ENCODE data around the gene RHBDL3. TPM values are rescaled to one million over a fixed set of nuclear protein-coding genes. Genes with fewer than 3 reads are reported as not detected.

RHBDL3 gene
- total RNA-seq, 1 experiment from 2014 or later, result not detected

GRCh38 chr17:32256701-32257019 lies 9.0 kb upstream of the RHBDL3 start:
- Histone ChIP-seq H3K27ac (no peak overlapping the region), H3K4me2 (no peak overlapping the region), H3F3A (ENCODE audit: insufficient read depth, low read depth) (no peaks in the 10 kb centered on the region), H3K4me1 (replicated peaks; ENCODE audit: insufficient read depth) (no peaks in the 10 kb centered on the region), H3K79me2 (ENCODE audit: low read depth) (no peaks in the 10 kb centered on the region), H3K9me2 (ENCODE audit: insufficient read depth) (no peaks in the 10 kb centered on the region), H3K4me3 (no peak overlapping the region), H3K36me3 (ENCODE audit: low read depth) (no peaks in the 10 kb centered on the region), H2AFZ (no peak overlapping the region), H4K20me1 (ENCODE audit: insufficient read depth) (no peaks in the 10 kb centered on the region), H3K9me3 (ENCODE audit: insufficient read depth, low read depth) (no peaks in the 10 kb centered on the region), H3K27me3 (ENCODE audit: insufficient read depth, low read depth) (peaks cover 8% of the 10 kb centered on the region; the same call in 1 of the 2 replicates)
- TF ChIP-seq CTCF (conservative IDR thresholded peaks at IDR 0.05) (no peak), EZH2 (IDR thresholded peaks at IDR 0.05; ENCODE audit: low read depth) (no peak)
- intact Hi-C loops (cut with micrococcal nuclease; ENCODE audit: unreplicated experiment), result loop anchor here (10.0 kb wide), 1 partner anchor 498 kb away; no protein-coding TSS in a partner anchor
- BruUV-seq (replicated peaks), result no TSS peak
- CTCF ChIA-PET, result no interaction called here
- no peak for DNase-seq
- POLR2A ChIA-PET (ENCODE audit: unreplicated experiment), result no interaction called here

- Histone ChIP-seq H3K27me3 (ENCODE audit: insufficient read depth, low read depth) (peaks cover 27% of the 10 kb centered on the region), H3K4me3 (no peak overlapping the region), H3K4me2 (no peak overlapping the region), H3F3A (ENCODE audit: insufficient read depth, low read depth) (no peaks in the 10 kb centered on the region), H4K20me1 (ENCODE audit: insufficient read depth) (no peaks in the 10 kb centered on the region), H3K9me2 (ENCODE audit: insufficient read depth) (no peaks in the 10 kb centered on the region), H3K79me2 (ENCODE audit: low read depth) (no peaks in the 10 kb centered on the region), H3K4me1 (replicated peaks; ENCODE audit: insufficient read depth) (no peaks in the 10 kb centered on the region), H3K36me3 (ENCODE audit: low read depth) (no peaks in the 10 kb centered on the region), H2AFZ (no peak overlapping the region), H3K27ac (no peak overlapping the region), H3K9me3 (ENCODE audit: insufficient read depth, low read depth) (no peaks in the 10 kb centered on the region)
- no peak for DNase-seq
- TF ChIP-seq EZH2 (IDR thresholded peaks at IDR 0.05; ENCODE audit: low read depth) (no peak), CTCF (conservative IDR thresholded peaks at IDR 0.05) (no peak)
- no TSS peak for BruUV-seq (replicated peaks)
- ChIA-PET POLR2A (ENCODE audit: unreplicated experiment) (no interaction called here), CTCF (no interaction called here)
- intact Hi-C loops (cut with micrococcal nuclease; ENCODE audit: unreplicated experiment), result loop anchor here (10.0 kb wide), 1 partner anchor 496 kb away; no protein-coding TSS in a partner anchor
Measured at GRCh38 chr17:32258383-32259140, 7.1 kb upstream of the RHBDL3 start.

GRCh38 chr17:32259586-32259985 lies 6.0 kb upstream of the RHBDL3 start:
- intact Hi-C loops (cut with micrococcal nuclease; ENCODE audit: unreplicated experiment), result loop anchor here (10.0 kb wide), 1 partner anchor 495 kb away; no protein-coding TSS in a partner anchor
- no peak overlapping the region for H3K4me3 ChIP-seq

More at GRCh38 chr17:32259586-32259985, 6.0 kb upstream of the RHBDL3 start:
- H3K4me1 ChIP-seq (replicated peaks; ENCODE audit: insufficient read depth), result no peaks in the 10 kb centered on the region
- H4K20me1 ChIP-seq (ENCODE audit: insufficient read depth), result no peaks in the 10 kb centered on the region; the same call in 1 of the 2 replicates
- TF ChIP-seq EZH2 (IDR thresholded peaks at IDR 0.05; ENCODE audit: low read depth) (no peak), CTCF (conservative IDR thresholded peaks at IDR 0.05) (no peak)
- no peak overlapping the region for H3K4me2 ChIP-seq
- H2AFZ ChIP-seq, result no peak overlapping the region
- peaks cover 37% of the 10 kb centered on the region for H3K27me3 ChIP-seq (ENCODE audit: insufficient read depth, low read depth)
- BruUV-seq (replicated peaks), result no TSS peak
- H3K36me3 ChIP-seq (ENCODE audit: low read depth), result no peaks in the 10 kb centered on the region
- no peaks in the 10 kb centered on the region for H3K9me3 ChIP-seq (ENCODE audit: insufficient read depth, low read depth)
- no peak for DNase-seq
- no peaks in the 10 kb centered on the region for H3K9me2 ChIP-seq (ENCODE audit: insufficient read depth)
- no peak overlapping the region for H3K27ac ChIP-seq
- ChIA-PET POLR2A (ENCODE audit: unreplicated experiment) (interaction anchor here (0.5 kb wide), 2 partner anchors 49 to 552 kb away, joined by 14 to 30 read pairs; no protein-coding TSS in a partner anchor), CTCF (interaction anchor here (0.6 to 0.7 kb wide), 2 partner anchors 120 to 137 kb away, joined by 3 to 15 read pairs; no protein-coding TSS in a partner anchor)
- H3F3A ChIP-seq (ENCODE audit: insufficient read depth, low read depth), result no peaks in the 10 kb centered on the region
- H3K79me2 ChIP-seq (ENCODE audit: low read depth), result no peaks in the 10 kb centered on the region

Measured in PC-9 (cell line).